GM12801 (cell line): ENCODE measurements around the gene COL26A1.

Experiments used
- TF ChIP-seq, protein P1 (sequence below): IDR thresholded peaks from one replicate; pipeline ENCODE4 v1.5.1; 2011; ENCODE audit warnings: control low read depth; ENCODE audit not compliant: insufficient read length; ENCODE audit errors: extremely low read depth

The COL26A1 gene

DNA sequence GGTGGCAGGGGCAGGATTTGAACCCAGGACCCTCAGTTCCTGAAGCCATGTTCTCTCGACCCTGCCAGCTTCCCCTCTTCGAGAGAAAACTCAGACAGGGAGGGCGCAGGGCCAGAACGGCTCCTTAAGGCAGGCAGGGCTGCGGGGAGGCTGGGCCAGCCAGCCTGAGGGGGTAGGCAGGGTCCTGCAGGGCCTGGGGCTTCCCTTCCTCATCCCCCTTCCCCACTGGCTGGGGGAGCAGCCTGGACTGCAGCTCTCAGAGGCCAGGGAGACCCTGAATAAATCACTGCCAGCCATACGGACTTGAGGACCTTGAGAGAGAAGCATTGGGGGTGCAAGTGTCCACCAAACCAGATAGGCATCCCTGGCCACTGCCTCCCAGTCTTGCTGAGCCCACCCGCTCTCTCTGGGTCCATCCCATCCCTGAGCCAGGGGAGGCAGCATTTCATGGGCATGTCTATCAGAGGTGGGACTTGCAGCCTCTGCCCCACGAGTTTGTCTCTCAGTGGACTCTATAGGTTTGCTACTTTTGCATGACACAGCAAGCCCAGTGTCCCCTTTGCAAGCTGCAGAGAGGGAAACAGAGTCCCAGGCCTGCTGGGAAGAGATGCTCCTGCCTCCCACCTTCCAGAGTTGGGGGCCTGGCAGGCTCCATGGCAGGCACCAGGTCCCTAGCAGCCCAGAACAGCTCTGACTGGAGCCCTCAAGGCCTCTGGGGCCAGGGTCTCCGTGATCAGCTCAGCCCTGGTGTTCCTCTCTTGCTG is 195.5 kb downstream of the COL26A1 start:
- TF ChIP-seq, protein P1, sequence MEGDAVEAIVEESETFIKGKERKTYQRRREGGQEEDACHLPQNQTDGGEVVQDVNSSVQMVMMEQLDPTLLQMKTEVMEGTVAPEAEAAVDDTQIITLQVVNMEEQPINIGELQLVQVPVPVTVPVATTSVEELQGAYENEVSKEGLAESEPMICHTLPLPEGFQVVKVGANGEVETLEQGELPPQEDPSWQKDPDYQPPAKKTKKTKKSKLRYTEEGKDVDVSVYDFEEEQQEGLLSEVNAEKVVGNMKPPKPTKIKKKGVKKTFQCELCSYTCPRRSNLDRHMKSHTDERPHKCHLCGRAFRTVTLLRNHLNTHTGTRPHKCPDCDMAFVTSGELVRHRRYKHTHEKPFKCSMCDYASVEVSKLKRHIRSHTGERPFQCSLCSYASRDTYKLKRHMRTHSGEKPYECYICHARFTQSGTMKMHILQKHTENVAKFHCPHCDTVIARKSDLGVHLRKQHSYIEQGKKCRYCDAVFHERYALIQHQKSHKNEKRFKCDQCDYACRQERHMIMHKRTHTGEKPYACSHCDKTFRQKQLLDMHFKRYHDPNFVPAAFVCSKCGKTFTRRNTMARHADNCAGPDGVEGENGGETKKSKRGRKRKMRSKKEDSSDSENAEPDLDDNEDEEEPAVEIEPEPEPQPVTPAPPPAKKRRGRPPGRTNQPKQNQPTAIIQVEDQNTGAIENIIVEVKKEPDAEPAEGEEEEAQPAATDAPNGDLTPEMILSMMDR: no peak

DNA sequence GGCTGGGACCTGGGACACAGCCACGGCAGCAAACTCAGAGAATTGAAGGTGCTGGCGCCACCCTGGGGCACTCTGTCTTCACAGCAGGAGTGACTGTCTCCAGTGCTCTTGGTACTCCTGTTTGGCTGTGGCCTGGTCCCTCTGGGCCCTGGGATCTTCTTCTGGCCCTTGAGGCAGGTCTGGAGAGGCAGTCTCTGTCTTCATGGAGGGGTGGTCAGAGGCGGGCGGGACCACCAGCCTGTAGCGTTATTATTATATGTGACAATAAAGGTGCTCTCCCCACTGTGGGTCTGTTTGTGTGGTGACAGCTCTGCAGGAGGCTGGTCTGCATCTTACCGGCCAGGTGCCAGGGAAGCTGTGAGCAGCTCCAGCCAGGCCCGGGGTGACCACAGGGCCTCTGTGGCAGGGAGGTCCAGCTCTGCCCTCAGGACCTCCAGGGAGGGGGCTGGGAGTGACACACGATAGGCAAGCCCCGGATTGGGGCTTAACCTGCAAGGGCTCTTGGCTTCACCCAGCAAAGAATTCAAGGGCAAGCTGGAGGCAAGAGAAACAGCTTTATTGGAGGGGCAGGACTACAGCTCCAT is 196.2 kb downstream of the COL26A1 start:
- TF ChIP-seq, protein P1: no peak

DNA sequence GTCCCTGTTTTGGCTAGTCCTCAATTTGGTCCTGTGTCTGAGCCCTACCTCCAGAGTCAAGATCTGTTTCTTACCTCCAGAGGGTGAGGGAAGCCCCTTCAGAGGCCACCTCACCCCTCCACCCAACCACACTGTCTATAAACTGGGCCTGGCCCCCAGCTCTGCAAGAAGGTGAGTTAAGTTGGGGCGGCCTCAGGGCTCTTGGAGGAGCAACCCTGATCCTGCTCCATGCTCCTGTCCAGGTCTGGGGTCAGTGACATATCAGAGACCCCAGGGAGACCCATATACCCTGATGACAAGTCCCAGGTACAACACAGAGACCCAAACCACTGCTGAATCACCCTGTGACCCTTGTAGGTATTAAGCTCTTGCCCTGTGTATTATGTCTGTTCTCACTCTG is 196.9 kb downstream of the COL26A1 start:
- TF ChIP-seq, protein P1: no peak

DNA sequence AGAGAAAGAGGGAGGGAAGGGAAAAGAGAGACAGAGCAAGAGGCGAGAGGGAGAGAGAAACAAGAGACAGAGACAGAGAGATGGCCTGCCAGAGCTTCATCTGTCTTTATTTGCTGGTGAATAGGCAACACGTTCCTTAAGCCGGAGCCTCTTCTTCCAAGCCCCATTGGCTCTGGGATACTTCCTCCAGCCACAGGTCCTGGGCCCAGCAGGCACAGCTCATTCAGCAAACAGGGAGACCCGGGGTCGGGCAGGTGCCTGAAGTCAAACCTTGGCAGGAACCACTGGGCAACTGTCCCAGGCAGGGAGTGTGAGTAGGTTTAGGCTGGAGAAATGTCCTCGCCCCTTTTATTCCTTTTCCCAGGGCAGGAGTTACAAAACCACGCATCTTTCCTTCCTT is 198.2 kb downstream of the COL26A1 start:
- TF ChIP-seq, protein P1: no peak

DNA sequence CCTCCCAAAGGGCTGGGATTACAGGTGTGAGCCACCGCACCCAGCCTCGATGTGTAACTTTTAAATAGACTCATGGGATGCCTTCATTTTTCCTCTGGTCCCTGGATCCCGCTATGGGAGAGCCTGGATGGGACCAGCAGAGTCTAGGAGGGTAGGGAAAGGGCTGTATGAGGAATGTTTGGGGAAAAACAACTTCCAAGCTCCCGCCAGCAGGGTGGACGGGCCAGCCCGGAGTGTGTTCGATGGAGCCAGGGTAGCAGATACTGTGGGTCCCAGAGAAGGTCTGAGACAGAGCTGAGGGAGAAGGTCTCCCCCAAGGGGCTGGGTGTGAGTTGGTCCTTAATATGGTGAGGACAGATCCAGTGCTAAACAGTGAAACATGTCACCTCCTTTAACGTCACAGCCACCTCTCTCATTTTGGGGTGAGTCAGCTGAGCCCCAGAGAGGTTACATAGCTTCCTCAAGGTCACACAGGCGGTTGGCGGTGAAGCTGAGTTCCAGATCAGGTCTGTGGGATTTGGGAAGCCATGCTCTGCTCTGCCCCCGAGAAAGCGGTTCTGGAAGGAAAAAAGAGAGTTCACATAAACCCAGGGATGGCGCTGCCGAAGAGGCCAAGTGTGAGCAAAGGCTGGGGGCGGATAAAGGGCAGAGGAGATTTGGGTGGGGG is 200.0 kb downstream of the COL26A1 start:
- TF ChIP-seq, protein P1: no peak

DNA sequence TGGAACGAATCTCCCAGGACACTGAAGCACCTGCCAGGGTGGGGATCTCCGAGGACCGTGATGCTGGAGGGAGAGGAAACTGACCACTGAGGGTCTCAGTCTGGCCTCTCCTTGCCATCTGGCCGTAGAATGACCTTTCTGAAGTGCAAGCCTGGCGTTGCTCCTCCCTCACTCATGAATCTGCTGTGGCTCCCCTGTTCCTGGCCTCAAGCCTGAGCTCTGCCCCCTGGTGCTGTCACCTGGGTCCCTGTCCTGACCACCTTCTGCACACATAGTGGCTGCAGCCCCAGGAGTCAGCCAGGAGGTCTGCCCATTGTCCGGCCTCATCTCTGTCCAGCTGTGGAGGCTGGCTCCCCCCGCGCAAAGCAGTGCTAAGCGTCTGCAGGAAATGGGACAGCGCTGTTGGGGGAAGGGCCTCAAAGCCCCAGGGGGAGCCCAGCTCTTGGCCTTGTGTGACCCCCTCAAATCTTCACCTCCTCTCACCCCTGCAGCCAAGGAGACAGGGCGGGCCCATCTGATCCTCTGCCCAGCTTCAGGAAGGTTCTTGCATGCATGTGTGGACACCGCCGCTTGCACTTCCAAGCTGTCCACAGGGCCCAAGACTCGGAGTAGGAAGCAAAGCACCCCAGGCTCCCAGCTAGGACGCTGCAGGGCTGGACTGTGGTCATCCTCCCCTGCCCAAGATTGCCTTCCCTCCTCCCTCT is 200.7 kb downstream of the COL26A1 start:
- TF ChIP-seq, protein P1: no peak

DNA sequence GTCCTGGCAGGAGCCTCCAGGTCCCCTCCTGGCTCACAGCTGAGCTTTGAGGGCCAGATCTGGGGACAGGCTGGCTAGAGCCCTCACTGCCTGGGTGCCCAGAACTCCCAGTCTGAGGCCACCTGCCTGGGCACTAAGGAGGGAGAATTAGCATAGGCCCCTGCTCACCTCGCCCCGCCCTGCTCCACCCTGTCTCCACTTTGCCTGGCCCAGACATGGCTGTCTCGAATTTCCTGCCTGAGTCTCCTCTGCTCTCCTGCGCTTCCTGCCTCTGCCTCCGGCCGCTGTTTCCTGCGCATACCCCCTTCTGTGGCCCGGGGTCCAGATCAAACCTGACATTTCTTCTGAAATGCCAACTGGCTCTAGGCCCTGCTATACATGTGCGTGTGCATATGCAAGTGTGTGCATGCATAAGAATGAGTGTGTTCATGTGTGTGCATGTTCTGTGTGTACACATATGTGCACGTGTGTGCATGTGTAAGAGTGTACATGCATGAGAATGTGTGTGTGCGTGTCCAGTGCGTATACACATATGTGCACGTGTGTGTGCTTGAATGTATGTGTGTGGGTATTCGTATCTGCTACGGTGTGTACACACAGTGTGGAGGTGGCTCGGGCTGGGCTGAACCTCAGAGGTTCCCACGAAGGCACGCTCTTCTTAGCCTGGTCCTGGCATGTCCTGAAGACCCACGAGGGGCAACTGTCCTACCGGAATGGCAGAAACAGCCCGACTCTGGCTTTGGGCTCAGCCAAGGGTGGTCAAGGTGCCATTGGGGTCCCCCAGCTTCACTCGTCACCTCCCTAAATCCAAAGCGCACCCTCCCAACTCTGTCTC is 201.5 kb downstream of the COL26A1 start:
- TF ChIP-seq, protein P1: no peak
